ENCODE measurements around the gene ABCE1. TPM values are rescaled to one million over a fixed set of nuclear protein-coding genes. Genes with fewer than 3 reads are reported as not detected.

Gene ABCE1
- polyA plus RNA-seq, 1 donor (not counting 4 experiments of a cell fraction or from before 2014, with no cell fraction given), result 110 TPM

GRCh38 chr4:145081756-145082155 is 16.4 kb upstream of the ABCE1 start:
- Histone ChIP-seq H3K79me2 (ENCODE audit: control insufficient read depth, insufficient read depth, low read length) (peaks cover 30% of the 10 kb centered on the region), H3K9me1 (ENCODE audit: control insufficient read depth, extremely low read depth, insufficient read depth, low read length) (no peaks in the 10 kb centered on the region), H3K36me3 (ENCODE audit: control insufficient read depth in 2 of 2, extremely low read depth in 1 of 2, insufficient read depth in 2 of 2, low read length in 2 of 2) (peaks cover 0 to 2% of the 10 kb centered on the region in 2 experiments), H2AFZ (ENCODE audit: control insufficient read depth, low read length) (no peak overlapping the region), H3K27ac (ENCODE audit: control insufficient read depth, insufficient read depth, low read length) (no peak overlapping the region), H3K4me1 (ENCODE audit: control insufficient read depth, extremely low read depth, insufficient read depth, low read length) (peaks cover 6% of the 10 kb centered on the region), H3K9me3 (ENCODE audit: control insufficient read depth, low read depth, low read length) (no peaks in the 10 kb centered on the region), H3K27me3 (ENCODE audit: control insufficient read depth, extremely low read depth, insufficient read depth, low read length) (no peaks in the 10 kb centered on the region), H3K4me2 (ENCODE audit: control insufficient read depth, extremely low read depth, insufficient read depth, low read depth, low read length) (no peak overlapping the region), H3K9ac (ENCODE audit: control insufficient read depth, extremely low read depth, insufficient read depth, low read length) (no peak overlapping the region), H4K20me1 (ENCODE audit: control insufficient read depth, extremely low read depth, insufficient read depth, low read length) (no peaks in the 10 kb centered on the region), H3K4me3 (ENCODE audit: control insufficient read depth in 2 of 3, extremely low read depth in 1 of 3, insufficient read depth in 2 of 3, low read depth in 1 of 3, low read length in 3 of 3) (no peak overlapping the region)
- DNase-seq (ENCODE audit: low read depth, low spot score) (no peak), FAIRE-seq (no peak)
- dilution Hi-C loops (cut with MboI; ENCODE audit: extremely low pct_ligation_motif_present, low sequenced_read_pairs), result no loop called here
- TF ChIP-seq, protein P1, sequence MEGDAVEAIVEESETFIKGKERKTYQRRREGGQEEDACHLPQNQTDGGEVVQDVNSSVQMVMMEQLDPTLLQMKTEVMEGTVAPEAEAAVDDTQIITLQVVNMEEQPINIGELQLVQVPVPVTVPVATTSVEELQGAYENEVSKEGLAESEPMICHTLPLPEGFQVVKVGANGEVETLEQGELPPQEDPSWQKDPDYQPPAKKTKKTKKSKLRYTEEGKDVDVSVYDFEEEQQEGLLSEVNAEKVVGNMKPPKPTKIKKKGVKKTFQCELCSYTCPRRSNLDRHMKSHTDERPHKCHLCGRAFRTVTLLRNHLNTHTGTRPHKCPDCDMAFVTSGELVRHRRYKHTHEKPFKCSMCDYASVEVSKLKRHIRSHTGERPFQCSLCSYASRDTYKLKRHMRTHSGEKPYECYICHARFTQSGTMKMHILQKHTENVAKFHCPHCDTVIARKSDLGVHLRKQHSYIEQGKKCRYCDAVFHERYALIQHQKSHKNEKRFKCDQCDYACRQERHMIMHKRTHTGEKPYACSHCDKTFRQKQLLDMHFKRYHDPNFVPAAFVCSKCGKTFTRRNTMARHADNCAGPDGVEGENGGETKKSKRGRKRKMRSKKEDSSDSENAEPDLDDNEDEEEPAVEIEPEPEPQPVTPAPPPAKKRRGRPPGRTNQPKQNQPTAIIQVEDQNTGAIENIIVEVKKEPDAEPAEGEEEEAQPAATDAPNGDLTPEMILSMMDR (optimal IDR thresholded peaks at IDR 0.05 in 1 of 3, IDR thresholded peaks at IDR 0.05 in 1 of 3, conservative IDR thresholded peaks at IDR 0.05 in 1 of 3; ENCODE audit: extremely low read depth in 1 of 3, insufficient read depth in 2 of 3, low read length in 3 of 3), result no peak
- TF ChIP-seq EZH2 (IDR thresholded peaks at IDR 0.05; ENCODE audit: low read length), result no peak

DNA sequence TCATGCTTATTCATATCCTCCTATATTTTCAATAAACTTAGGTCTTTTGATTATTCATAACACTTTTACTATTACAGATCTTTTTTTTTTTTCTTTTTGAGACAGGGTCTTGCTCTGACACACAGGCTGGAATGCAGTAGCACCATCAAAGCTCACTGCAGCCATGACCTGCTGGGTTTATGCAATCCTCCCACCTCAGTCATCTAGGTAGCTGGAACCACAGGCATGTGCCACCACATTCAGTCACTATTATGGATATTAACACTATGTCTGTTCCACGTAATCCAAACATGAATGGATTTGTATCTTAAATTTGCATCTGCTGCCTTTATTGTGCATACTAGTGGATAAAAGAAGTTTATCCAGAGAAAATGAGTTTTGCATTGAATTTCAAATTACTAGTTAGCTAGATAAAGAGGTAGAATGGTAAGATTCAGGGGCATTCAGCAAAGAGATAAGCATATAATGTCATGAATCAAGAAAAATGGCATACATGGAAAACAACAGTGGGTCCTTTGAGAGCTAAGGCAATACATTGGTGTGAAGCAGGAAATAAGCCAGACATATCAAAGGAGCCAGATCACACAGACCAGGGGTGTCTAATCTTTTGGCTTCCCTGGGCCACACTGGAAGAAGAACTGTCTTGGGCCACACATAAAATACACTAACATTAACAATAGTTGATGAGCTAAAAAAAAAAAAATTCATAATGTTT is 14.1 kb upstream of the ABCE1 start:
- Histone ChIP-seq H2AFZ (ENCODE audit: control insufficient read depth, low read length) (no peak overlapping the region), H3K9ac (ENCODE audit: control insufficient read depth, extremely low read depth, insufficient read depth, low read length) (no peak overlapping the region), H3K36me3 (ENCODE audit: control insufficient read depth in 2 of 2, extremely low read depth in 1 of 2, insufficient read depth in 2 of 2, low read length in 2 of 2) (peaks cover 0 to 4% of the 10 kb centered on the region in 2 experiments), H3K27me3 (ENCODE audit: control insufficient read depth, extremely low read depth, insufficient read depth, low read length) (no peaks in the 10 kb centered on the region), H3K79me2 (ENCODE audit: control insufficient read depth, insufficient read depth, low read length) (peaks cover 23% of the 10 kb centered on the region), H3K4me3 (ENCODE audit: control insufficient read depth in 2 of 3, extremely low read depth in 1 of 3, insufficient read depth in 2 of 3, low read depth in 1 of 3, low read length in 3 of 3) (no peak overlapping the region), H3K9me1 (ENCODE audit: control insufficient read depth, extremely low read depth, insufficient read depth, low read length) (no peaks in the 10 kb centered on the region), H3K4me2 (ENCODE audit: control insufficient read depth, extremely low read depth, insufficient read depth, low read depth, low read length) (no peak overlapping the region), H3K27ac (ENCODE audit: control insufficient read depth, insufficient read depth, low read length) (no peak overlapping the region), H3K9me3 (ENCODE audit: control insufficient read depth, low read depth, low read length) (no peaks in the 10 kb centered on the region), H3K4me1 (ENCODE audit: control insufficient read depth, extremely low read depth, insufficient read depth, low read length) (peaks cover 6% of the 10 kb centered on the region), H4K20me1 (ENCODE audit: control insufficient read depth, extremely low read depth, insufficient read depth, low read length) (no peaks in the 10 kb centered on the region)
- dilution Hi-C loops (cut with MboI; ENCODE audit: extremely low pct_ligation_motif_present, low sequenced_read_pairs), result no loop called here
- TF ChIP-seq, protein P1 (optimal IDR thresholded peaks at IDR 0.05 in 1 of 3, IDR thresholded peaks at IDR 0.05 in 1 of 3, conservative IDR thresholded peaks at IDR 0.05 in 1 of 3; ENCODE audit: extremely low read depth in 1 of 3, insufficient read depth in 2 of 3, low read length in 3 of 3), result no peak
- no peak for TF ChIP-seq EZH2 (IDR thresholded peaks at IDR 0.05; ENCODE audit: low read length)
- DNase-seq (ENCODE audit: low read depth, low spot score) (no peak), FAIRE-seq (peak; percentile 60)
